GM21360 (cell line): ENCODE measurements around the gene EDAR.

Source experiments
- ATAC-seq: cut with Tn5 transposase; IDR thresholded peaks from one replicate; pipeline ENCODE4 v1.9.1; 2021; ENCODE audit warnings: mild to moderate bottlenecking, moderate library complexity; ENCODE audit not compliant: unreplicated experiment

EDAR gene

GRCh38 chr2:109005686-109006204 lies 16.7 kb upstream of the EDAR start:
- no peak for ATAC-seq

GRCh38 chr2:109001201-109001600 lies 12.2 kb upstream of the EDAR start:
- ATAC-seq = no peak

GRCh38 chr2:109000738-109001137 lies 11.7 kb upstream of the EDAR start:
- ATAC-seq = no peak

DNA sequence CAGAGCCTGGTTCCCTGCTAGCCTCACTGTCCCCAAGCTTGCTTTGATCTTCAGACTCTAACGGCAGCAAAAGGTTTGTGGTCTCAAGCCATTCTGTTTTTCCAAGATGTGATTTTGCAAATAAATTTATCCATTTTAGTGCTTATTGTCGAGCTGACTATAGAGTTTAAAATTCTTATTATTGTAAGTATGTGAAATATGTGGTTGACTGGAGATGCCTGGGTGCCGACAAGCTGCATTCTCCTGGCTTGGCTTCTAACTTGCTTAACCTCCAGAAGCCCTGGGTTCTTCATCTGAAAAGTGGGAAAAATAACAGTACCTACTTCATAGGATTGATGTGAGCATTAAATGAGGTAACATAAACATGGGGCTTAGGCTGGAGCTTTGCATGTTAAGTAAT lies 9.9 kb upstream of the EDAR start:
- no peak for ATAC-seq

DNA sequence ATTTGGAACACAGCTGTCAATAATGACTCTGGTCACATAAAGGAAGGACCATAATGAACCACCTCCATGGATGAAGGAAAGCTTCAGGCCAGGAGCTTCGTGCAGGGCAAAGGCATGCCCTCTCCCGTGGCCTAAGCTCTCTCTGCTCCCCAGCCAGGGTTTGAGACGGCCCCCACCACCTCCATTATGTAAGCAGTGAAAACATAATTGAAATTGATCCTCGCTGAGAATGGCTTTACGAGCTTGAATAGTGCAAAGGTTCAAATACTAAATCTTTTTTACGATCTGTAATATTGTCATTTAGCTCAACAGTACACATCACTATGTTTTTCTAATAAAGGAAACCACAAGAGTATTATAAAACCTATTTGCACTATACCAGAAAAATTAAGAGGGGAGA lies 5.2 kb upstream of the EDAR start:
- ATAC-seq = no peak

- ATAC-seq = no peak
Measured at GRCh38 chr2:108993095-108993937, 4.3 kb upstream of the EDAR start.

DNA sequence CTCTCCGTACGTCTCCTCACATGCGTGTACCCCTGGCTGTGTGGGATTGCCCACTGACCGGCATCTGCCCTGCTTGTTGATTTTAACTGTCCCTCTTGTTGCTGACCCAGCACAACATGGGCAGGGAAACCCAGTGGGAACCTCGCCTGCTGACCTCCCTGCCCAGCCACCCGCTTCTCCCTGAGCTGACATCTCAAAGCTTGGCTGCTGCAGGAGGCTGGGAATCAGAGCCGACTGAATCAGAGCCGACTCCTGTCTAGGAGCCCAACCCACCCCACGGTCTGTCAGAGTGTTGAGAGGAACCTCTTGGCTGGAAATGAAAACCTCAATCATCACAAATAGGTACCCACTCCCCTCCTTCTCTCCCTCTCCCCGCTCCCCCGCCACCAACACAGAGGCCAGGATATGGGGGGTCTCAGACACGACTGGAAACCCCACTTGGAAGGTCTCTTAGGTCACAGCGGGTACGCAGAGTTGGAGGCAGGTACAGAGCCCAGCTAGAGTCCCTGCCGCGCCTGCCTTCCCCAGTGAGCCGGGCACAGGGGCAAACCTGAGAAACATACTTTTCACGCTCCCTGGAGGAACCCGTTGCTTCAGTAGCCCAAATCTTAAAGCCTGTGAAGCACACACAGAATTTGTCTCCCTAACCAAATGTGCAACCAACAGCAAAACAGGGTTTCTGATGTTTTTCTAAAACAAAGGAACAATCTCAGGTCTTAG lies 784 bp downstream of the EDAR start:
- no peak for ATAC-seq

GRCh38 chr2:108986916-108987510 lies 2.0 kb downstream of the EDAR start:
- ATAC-seq = no peak

DNA sequence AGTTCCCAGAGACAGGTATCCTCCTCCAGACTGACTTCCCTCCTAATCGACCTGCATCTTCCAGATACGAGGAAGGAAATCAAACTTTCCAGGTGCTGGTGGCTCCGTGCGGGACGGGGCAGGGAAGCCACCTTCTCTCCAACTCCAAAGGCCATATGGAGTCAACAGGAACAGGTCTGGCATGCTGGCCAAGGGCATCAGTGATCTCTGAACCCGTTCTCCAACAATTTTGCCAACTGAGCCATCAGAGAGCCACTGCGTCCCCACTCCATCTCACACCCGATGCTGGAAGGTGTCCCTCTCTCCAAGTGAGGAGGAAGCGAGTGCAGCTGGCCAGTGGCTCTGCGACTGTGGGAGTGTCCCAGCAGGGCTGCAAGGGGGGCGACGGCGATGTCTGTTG lies 5.4 kb downstream of the EDAR start:
- no peak for ATAC-seq

GRCh38 chr2:108983061-108983460 lies 6.0 kb downstream of the EDAR start:
- ATAC-seq = no peak

DNA sequence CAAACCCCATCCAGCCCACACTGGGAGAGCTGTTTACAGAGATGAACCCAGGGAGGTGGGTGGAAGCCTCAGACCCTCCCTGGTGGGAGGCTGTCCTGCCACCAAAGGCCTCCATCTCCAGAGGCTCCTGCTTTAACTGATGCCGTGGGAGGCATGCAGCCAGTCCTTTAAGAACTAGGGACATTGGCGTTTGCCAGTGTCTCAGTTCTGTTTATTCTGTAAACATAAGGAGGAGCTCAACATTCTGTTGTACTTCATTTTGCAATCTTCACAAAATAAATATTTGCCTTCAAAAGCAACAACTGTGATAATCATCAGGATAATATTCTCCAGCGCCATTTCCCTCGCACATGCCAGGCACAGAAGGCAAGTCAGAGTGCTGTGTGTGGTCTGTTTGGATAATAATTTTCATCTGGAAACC lies 6.8 kb downstream of the EDAR start:
- no peak for ATAC-seq

- no peak for ATAC-seq
Measured at GRCh38 chr2:108981846-108982245, 7.2 kb downstream of the EDAR start.

DNA sequence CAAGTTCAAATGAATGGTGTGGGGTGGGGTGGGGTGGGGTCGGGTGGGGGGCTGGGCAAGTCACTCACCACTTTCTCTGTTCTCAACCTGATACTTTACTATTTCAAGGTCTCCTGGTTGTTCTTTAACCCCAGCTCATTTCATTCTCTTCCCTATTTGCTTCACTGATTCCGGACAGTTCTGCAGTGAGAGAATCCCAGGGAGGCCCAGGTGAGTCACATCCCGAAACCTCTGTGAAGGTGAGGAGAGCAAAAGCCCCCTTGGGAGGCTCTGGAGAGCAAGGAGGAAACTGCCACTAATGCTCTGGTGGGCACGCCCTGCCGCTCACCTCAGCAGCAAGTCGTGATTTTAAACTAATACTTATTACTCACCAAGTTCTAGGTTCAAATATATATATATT lies 8.9 kb downstream of the EDAR start:
- no peak for ATAC-seq

DNA sequence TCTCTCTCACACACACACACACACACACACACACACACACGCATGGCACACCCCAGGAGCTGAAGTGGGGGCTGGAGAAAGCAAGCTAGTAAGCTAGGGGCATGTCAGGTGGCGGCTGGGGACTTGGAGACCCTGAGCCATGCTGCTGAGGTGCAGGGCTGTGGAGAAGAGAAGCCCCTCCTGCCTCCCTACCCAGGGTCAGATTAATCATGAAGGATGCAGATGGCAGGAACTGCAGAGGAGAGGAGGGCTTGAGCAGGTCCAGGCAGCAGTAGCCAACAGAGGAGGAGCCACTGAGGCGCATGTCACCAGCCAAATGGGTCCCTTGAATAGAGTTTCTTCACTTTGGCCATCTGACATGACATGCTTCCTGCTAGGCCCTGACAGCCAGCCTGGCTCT lies 9.6 kb downstream of the EDAR start:
- ATAC-seq = no peak

DNA sequence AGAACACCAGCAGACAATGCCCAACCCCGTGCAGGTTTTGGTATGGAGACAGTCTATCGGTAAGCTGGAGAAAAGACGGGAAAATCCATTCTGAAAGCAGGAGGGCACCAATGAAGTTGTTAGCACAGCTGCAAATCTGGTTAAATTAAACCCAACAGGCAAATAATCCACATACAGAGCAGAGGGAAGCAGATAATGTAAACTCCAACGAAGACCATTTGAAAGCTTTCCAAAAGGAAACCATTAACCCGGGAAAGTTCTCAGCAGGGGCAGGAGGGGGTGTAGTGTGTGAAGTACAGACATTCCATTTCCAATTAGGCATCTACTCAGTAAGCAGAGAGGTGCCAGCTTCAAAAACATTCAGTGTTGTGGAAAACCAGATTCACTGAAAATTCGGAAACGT lies 10.3 kb downstream of the EDAR start:
- no peak for ATAC-seq

DNA sequence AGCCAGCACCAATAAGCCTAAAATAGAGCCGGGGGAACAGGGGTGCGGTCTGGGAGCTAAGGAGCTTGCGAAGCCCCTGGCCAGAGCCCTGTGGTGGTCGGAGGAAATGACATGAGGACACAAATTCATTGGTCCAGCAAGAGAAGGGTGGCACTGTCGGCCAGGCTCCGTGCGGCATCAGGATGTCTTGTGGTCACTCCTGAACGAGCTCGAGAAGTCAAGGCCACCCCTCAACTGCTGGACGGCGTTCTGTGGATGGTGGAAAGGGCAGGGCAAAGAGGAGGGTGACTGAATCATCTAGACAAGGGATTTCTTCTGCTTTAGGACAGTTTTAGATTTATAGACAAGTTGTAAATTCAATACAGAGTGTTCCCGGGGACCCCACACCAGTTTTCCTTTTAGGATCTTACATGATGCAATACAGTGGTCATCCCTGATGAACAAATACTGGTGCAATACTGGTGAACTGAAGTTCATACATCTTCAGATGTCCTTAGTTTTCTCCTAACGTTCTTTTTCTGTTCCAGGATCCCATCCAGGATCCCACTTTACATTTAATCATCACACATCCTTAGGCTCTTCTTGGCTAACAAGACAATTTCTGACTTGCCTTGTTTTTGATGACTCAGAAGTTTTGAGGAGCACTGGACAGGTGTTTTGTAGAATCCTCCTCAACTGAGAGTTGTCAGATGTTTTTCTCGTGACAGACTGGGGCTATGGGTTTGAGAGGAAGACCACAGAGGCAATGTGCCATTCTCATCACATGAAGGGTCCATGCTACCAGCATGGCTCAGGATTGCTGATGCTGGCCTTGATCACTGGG lies 13.2 kb downstream of the EDAR start:
- ATAC-seq = no peak

GRCh38 chr2:108974674-108975073 lies 14.3 kb downstream of the EDAR start:
- no peak for ATAC-seq

GRCh38 chr2:108972663-108973062 lies 16.4 kb downstream of the EDAR start:
- no peak for ATAC-seq

DNA sequence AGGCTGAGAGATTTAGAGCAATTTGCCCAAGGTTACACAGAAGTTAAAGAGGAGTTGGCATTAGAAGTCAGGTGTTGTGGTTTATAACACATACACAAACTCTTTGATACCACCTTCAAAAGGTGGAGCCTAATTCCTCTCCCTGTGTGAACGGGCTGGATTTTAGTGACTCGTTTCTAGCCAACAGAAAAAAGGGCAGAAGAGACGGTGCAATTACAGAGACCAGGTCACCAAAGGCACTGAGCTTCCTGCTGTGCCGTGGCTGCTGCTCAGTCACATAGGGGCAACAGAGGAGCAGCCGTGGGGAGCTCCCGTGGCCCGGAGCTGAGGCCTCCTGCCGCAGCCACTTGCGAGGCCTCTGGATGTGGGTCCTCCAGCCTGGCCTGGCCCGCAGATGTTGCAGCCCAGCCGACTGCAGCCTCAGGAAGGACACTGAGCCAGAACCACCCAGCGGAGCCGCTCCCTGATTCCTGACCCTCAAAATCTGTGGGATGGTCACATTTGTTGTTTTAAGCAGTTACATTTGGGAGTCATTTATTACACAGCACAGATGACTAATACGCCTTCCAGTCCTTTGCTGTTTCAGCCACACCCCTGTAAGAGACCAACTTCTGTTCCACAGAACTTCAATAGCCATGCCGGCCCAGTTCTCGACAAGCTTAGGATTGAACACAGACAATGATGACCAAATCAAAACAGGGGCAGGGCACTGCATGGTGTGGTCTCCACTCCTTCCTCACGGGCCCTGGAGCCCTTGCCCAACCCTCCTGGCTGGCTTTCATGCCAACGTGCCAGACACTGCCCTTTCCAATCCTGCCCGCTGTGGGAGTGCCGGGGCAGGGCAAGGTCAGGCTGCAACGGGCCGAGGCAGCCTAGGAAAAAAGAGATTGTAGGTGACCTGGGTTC lies 17.1 kb downstream of the EDAR start:
- ATAC-seq = no peak

DNA sequence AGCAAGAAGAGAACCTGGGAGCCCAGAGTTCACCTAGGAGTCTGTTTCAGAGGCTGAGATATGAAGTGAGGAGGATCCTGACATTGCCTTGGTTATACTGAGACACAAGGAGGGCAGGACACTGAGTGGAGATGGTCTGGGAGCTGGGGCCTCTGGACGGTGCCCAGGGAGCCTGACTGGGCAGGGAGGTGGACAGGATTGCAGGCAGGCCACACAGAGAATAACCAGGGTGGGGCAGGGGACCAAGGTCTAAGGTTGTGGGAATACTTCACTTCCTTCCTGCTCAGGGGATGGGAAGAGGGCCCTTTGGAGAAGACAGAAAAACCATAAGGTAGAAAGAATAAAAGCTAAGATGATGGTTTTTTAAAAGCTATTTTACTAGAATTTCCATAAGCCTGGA lies 18.7 kb downstream of the EDAR start:
- ATAC-seq = no peak
